SW 1271 (cell line): ENCODE data around the gene CDH15.
A peak's percentile ranks its signal among the peaks of the same experiment; 100 is the strongest.

Experiments
- DNase-seq, 2 experiments: peaks; one replicate each; lab custom pipeline; 2025; lab: John Stamatoyannopoulos, UW

CDH15 gene

GRCh38 chr16:89171216-89172170 is at the start of gene CDH15:
Gene CDH15, plus strand, starts transcription at chr16:89171748. Its CDS starts 84 bp downstream, at chr16:89171832.
- DNase-seq = peak; percentile 70 to 85

GRCh38 chr16:89122322-89122851 is 49.2 kb upstream of the CDH15 start:
- DNase-seq = no peak

- no peak for DNase-seq
Measured at GRCh38 chr16:89123001-89123830, 48.3 kb upstream of the CDH15 start.

- DNase-seq = no peak
Measured at GRCh38 chr16:89123831-89124100, 47.8 kb upstream of the CDH15 start.

GRCh38 chr16:89129378-89129777 is 42.2 kb upstream of the CDH15 start:
- no peak for DNase-seq

- no peak for DNase-seq
Measured at GRCh38 chr16:89130448-89130847, 41.1 kb upstream of the CDH15 start.

GRCh38 chr16:89131783-89132182 is 39.8 kb upstream of the CDH15 start:
- DNase-seq = no peak

- DNase-seq = no peak
Measured at GRCh38 chr16:89132194-89133005, 39.1 kb upstream of the CDH15 start.

GRCh38 chr16:89133457-89134127 is 38.0 kb upstream of the CDH15 start:
- no peak for DNase-seq

- no peak for DNase-seq
Measured at GRCh38 chr16:89134269-89134668, 37.3 kb upstream of the CDH15 start.

GRCh38 chr16:89135166-89135565 is 36.4 kb upstream of the CDH15 start:
- no peak for DNase-seq

- no peak for DNase-seq
Measured at GRCh38 chr16:89135971-89136765, 35.4 kb upstream of the CDH15 start.

- DNase-seq = no peak
Measured at GRCh38 chr16:89136931-89137330, 34.6 kb upstream of the CDH15 start.

- no peak for DNase-seq
Measured at GRCh38 chr16:89137666-89138512, 33.7 kb upstream of the CDH15 start.

- DNase-seq = no peak
Measured at GRCh38 chr16:89138513-89138795, 33.1 kb upstream of the CDH15 start.

- DNase-seq = no peak
Measured at GRCh38 chr16:89138843-89139520, 32.6 kb upstream of the CDH15 start.

- no peak for DNase-seq
Measured at GRCh38 chr16:89139907-89140361, 31.6 kb upstream of the CDH15 start.

- no peak for DNase-seq
Measured at GRCh38 chr16:89140401-89140800, 31.1 kb upstream of the CDH15 start.
